ENCODE measurements around the gene QRSL1. TPM values are rescaled to one million over a fixed set of nuclear protein-coding genes. Genes with fewer than 3 reads are reported as not detected.

Gene QRSL1

GRCh38 chr6:106716966-106717365 is 87.6 kb downstream of the QRSL1 start:
- peaks cover 0 to 9% of the 10 kb centered on the region in 2 experiments for H3K27me3 ChIP-seq (ENCODE audit: control insufficient read depth in 1 of 2, insufficient read depth in 1 of 2, low read length in 2 of 2)
- no peak overlapping the region for H4K91ac ChIP-seq (ENCODE audit: low read length)
- H3K14ac ChIP-seq (ENCODE audit: low read length in 2 of 2): no peak overlapping the region
- no peak overlapping the region for H4K8ac ChIP-seq (ENCODE audit: low read length)
- H2BK120ac ChIP-seq (ENCODE audit: low read depth, low read length): no peak overlapping the region
- no peak overlapping the region for H3K4me2 ChIP-seq (ENCODE audit: low read length, poor library complexity, severe bottlenecking)
- H3K23ac ChIP-seq (ENCODE audit: low read length in 2 of 2): no peak overlapping the region
- H2BK5ac ChIP-seq (ENCODE audit: low read depth, low read length, poor library complexity, severe bottlenecking): no peak overlapping the region
- H2AFZ ChIP-seq (ENCODE audit: low read depth, low read length): no peak overlapping the region
- 64% methylated on average over 2 of the region's 2 CpGs for WGBS
- DNase-seq: no peak
- H3K36me3 ChIP-seq (ENCODE audit: control insufficient read depth in 1 of 2, insufficient read depth in 2 of 2, low read depth in 1 of 2, low read length in 2 of 2): no peaks in the 10 kb centered on the region
- H2AK5ac ChIP-seq (ENCODE audit: low read length, severe bottlenecking): no peak overlapping the region
- H3K27ac ChIP-seq (ENCODE audit: low read length, poor library complexity, severe bottlenecking): no peak overlapping the region
- no peak overlapping the region for H3K9ac ChIP-seq (ENCODE audit: low read length)
- no peaks in the 10 kb centered on the region for H3K79me1 ChIP-seq (replicated peaks; ENCODE audit: low read length, poor library complexity, severe bottlenecking)
- H3K4me3 ChIP-seq (ENCODE audit: insufficient read depth in 1 of 2, low read depth in 1 of 2, low read length in 2 of 2): no peak overlapping the region
- no peak overlapping the region for H3K4ac ChIP-seq (ENCODE audit: low read depth in 1 of 2, low read length in 2 of 2)
- no peak overlapping the region for H2BK15ac ChIP-seq (ENCODE audit: low read depth, poor library complexity, severe bottlenecking)
- no peak overlapping the region for H3K18ac ChIP-seq (ENCODE audit: low read depth in 1 of 2, low read length in 2 of 2)
- no peaks in the 10 kb centered on the region for H3K4me1 ChIP-seq (ENCODE audit: control insufficient read depth, insufficient read depth, low read depth, low read length)
- H2BK12ac ChIP-seq (ENCODE audit: low read length in 2 of 2): no peak overlapping the region
- H3K9me3 ChIP-seq (ENCODE audit: control insufficient read depth, low read length): no peaks in the 10 kb centered on the region

Small RNAs within 50 kb of the gene (small RNA-seq; reads per million reads assigned to genes)
- gene RNU6-527P (ENCODE audit: low read depth): not detected

All from mesenchymal stem cell (in vitro differentiated cells and primary cell).